Epithelial cell of alveolus of lung (primary cell): Measurements from ENCODE around the gene CTU1. TPM values are rescaled to one million over a fixed set of nuclear protein-coding genes. Genes with fewer than 3 reads are reported as not detected.

ENCODE experiments used
- total RNA-seq: library from RNA; depleted of rRNA; stranded (reverse); fragments of >200 nt; gene quantifications from 2 replicates; pipeline ENCODE4 v1.2.1, GENCODE V29; 2015

The CTU1 gene
- total RNA-seq, result 11.0 and 19.1 TPM in 2 replicates

GRCh38 chr19:51108066-51108804 lies at the start of gene CTU1:
Gene CTU1 (minus strand): TSS chr19:51108409. CDS start chr19:51104569, 3,840 bp downstream.

GRCh38 chr19:51142119-51142518 lies 33.9 kb upstream of the CTU1 start, which contains the start of gene SIGLEC7:
Gene SIGLEC7 (plus strand): TSS chr19:51142301. CDS start chr19:51142370, 69 bp downstream.

GRCh38 chr19:51124729-51125128 lies 16.5 kb upstream of the CTU1 start, which contains the start of gene SIGLEC9:
Gene SIGLEC9 (plus strand): TSS chr19:51124906. CDS start chr19:51124975, 69 bp downstream.

GRCh38 chr19:51082611-51083010 lies 25.6 kb downstream of the CTU1 start, which contains the start of gene KLK14:
Gene KLK14 (minus strand): TSS chr19:51082887. CDS start chr19:51082614, 273 bp downstream.

GRCh38 chr19:51064534-51065220 lies 43.5 kb downstream of the CTU1 start, which contains the start of gene KLK13:
Gene KLK13 (minus strand): TSS chr19:51065092. CDS start chr19:51065067, 25 bp downstream.

Other genes with a start within 250 kb of the CTU1 start
- not detected in 2 replicates for gene KLK2, start 235.0 kb downstream of the CTU1 start, total RNA-seq
- not detected in 2 replicates for gene KLK4, start 197.0 kb downstream of the CTU1 start, total RNA-seq
- gene KLK5, start 155.4 kb downstream of the CTU1 start, total RNA-seq, result not detected in 2 replicates
- gene KLK6, start 138.8 kb downstream of the CTU1 start, total RNA-seq, result not detected in 2 replicates
- not detected in 2 replicates for gene KLK7, start 124.5 kb downstream of the CTU1 start, total RNA-seq
- not detected in 2 replicates for gene KLK8, start 106.8 kb downstream of the CTU1 start, total RNA-seq
- gene KLK10, start 88.7 kb downstream of the CTU1 start, total RNA-seq, result not detected in 2 replicates
- not detected in 2 replicates for gene KLK11, start 81.8 kb downstream of the CTU1 start, total RNA-seq
- not detected in 2 replicates for gene KLK12, start 73.4 kb downstream of the CTU1 start, total RNA-seq
- not detected in 2 replicates for gene KLK13, start 43.3 kb downstream of the CTU1 start, total RNA-seq
- gene KLK14, start 25.5 kb downstream of the CTU1 start, total RNA-seq, result not detected in 2 replicates
- gene SIGLEC9, start 16.5 kb upstream of the CTU1 start, total RNA-seq, result not detected in 2 replicates
- gene SIGLEC7, start 33.9 kb upstream of the CTU1 start, total RNA-seq, result not detected in 2 replicates
- not detected in 2 replicates for gene CD33, start 116.7 kb upstream of the CTU1 start, total RNA-seq
- gene SIGLECL1, start 142.7 kb upstream of the CTU1 start, total RNA-seq, result not detected in 2 replicates
- gene IGLON5, start 203.2 kb upstream of the CTU1 start, total RNA-seq, result under 0.01 and 1.8 TPM in 2 replicates
- 0.91 and 1.8 TPM in 2 replicates for gene VSIG10L, start 233.7 kb upstream of the CTU1 start, total RNA-seq